SK-N-SH (cell line): ENCODE results near the gene LGI1.

Source experiments
- EP300 ChIP-seq, 2 experiments: IDR thresholded peaks; 2 replicates each; pipeline versions ENCODE4 v1.4.0 to v1.6.1; 2012; ENCODE audit warnings: borderline replicate concordance in 1 of 2, low read depth in 1 of 2, low read length in 1 of 2
- EZH2phosphoT487 ChIP-seq: fragments of 200-600 bp; sonication (generic); IDR thresholded peaks from 2 replicates; pipeline ENCODE4 v1.6.1; 2017; ENCODE audit warnings: low read depth, mixed run types, mild to moderate bottlenecking, antibody characterized with exemption, moderate library complexity, borderline replicate concordance
- GATA2 ChIP-seq: sonication (generic); formaldehyde crosslinking; IDR thresholded peaks from 2 replicates; pipeline ENCODE4 v1.5.0; 2020; ENCODE audit warnings: mild to moderate bottlenecking, missing genetic modification reagents
- JUND ChIP-seq: IDR thresholded peaks from 2 replicates; pipeline ENCODE4 v1.4.0; 2012
- NRF1 ChIP-seq: IDR thresholded peaks from 2 replicates; pipeline ENCODE4 v1.6.1; 2012; ENCODE audit warnings: low read depth, mild to moderate bottlenecking, low read length
- RXRA ChIP-seq: IDR thresholded peaks from 2 replicates; pipeline ENCODE4 v1.4.0; 2012; ENCODE audit warnings: low read depth, mild to moderate bottlenecking, borderline replicate concordance
- TEAD4 ChIP-seq: IDR thresholded peaks from 2 replicates; pipeline ENCODE4 v1.4.0; 2012; ENCODE audit warnings: mild to moderate bottlenecking, borderline replicate concordance; ENCODE audit not compliant: insufficient read depth
- TF ChIP-seq, protein P1 (sequence below): fragments of 200-600 bp; sonication (generic); IDR thresholded peaks from 2 replicates; pipeline ENCODE4 v1.6.1; 2017; ENCODE audit warnings: antibody characterized with exemption, mild to moderate bottlenecking, moderate library complexity
- TF ChIP-seq, protein P2 (sequence below): IDR thresholded peaks from 2 replicates; pipeline ENCODE4 v1.4.0; 2012; ENCODE audit warnings: low read depth, borderline replicate concordance
- TF ChIP-seq, protein P3 (sequence below): IDR thresholded peaks from 2 replicates; pipeline ENCODE4 v1.6.1; 2012; ENCODE audit warnings: mild to moderate bottlenecking, low read depth, low read length, moderate library complexity
- TF ChIP-seq, protein P4 (sequence below): fragments of 150-350 bp; IDR thresholded peaks from 2 replicates; pipeline ENCODE4 v1.6.1; 2017; ENCODE audit warnings: antibody characterized with exemption, low read length, low read depth, borderline replicate concordance
- TF ChIP-seq, protein P5 (sequence below): IDR thresholded peaks from 2 replicates; pipeline ENCODE4 v1.4.0; 2012; ENCODE audit warnings: low read depth

DNA sequence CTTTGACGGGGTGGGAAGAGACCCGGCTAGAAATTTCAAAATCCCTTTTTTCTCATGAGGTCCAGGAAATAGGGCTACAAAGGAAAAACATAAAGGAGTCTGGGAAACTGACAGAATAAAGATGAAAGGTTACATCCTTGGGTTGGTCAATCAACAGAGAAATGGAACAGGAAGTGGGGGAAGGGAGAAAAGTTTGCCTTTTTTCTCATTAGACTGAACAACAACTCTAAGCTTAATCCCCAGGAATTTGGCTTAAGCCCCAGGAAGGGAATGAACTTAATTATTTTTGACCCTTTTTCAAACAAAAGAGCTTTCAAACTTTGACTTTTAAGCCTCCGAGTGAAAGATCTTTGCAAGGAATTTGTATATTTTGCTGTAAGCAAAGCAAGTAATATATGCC lies 32.7 kb downstream of the LGI1 start:
- TF ChIP-seq, protein P1, sequence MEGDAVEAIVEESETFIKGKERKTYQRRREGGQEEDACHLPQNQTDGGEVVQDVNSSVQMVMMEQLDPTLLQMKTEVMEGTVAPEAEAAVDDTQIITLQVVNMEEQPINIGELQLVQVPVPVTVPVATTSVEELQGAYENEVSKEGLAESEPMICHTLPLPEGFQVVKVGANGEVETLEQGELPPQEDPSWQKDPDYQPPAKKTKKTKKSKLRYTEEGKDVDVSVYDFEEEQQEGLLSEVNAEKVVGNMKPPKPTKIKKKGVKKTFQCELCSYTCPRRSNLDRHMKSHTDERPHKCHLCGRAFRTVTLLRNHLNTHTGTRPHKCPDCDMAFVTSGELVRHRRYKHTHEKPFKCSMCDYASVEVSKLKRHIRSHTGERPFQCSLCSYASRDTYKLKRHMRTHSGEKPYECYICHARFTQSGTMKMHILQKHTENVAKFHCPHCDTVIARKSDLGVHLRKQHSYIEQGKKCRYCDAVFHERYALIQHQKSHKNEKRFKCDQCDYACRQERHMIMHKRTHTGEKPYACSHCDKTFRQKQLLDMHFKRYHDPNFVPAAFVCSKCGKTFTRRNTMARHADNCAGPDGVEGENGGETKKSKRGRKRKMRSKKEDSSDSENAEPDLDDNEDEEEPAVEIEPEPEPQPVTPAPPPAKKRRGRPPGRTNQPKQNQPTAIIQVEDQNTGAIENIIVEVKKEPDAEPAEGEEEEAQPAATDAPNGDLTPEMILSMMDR, result no peak
- TF ChIP-seq, protein P2, sequence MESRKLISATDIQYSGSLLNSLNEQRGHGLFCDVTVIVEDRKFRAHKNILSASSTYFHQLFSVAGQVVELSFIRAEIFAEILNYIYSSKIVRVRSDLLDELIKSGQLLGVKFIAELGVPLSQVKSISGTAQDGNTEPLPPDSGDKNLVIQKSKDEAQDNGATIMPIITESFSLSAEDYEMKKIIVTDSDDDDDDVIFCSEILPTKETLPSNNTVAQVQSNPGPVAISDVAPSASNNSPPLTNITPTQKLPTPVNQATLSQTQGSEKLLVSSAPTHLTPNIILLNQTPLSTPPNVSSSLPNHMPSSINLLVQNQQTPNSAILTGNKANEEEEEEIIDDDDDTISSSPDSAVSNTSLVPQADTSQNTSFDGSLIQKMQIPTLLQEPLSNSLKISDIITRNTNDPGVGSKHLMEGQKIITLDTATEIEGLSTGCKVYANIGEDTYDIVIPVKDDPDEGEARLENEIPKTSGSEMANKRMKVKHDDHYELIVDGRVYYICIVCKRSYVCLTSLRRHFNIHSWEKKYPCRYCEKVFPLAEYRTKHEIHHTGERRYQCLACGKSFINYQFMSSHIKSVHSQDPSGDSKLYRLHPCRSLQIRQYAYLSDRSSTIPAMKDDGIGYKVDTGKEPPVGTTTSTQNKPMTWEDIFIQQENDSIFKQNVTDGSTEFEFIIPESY, result no peak
- TF ChIP-seq NRF1 (no peak), EZH2phosphoT487 (no peak), EP300 (IDR thresholded peaks at IDR 0.05; ENCODE audit: borderline replicate concordance in 1 of 2, low read depth in 1 of 2, low read length in 1 of 2) (no peak), JUND (no peak), RXRA (no peak), TEAD4 (no peak), GATA2 (no peak)
- TF ChIP-seq, protein P3, sequence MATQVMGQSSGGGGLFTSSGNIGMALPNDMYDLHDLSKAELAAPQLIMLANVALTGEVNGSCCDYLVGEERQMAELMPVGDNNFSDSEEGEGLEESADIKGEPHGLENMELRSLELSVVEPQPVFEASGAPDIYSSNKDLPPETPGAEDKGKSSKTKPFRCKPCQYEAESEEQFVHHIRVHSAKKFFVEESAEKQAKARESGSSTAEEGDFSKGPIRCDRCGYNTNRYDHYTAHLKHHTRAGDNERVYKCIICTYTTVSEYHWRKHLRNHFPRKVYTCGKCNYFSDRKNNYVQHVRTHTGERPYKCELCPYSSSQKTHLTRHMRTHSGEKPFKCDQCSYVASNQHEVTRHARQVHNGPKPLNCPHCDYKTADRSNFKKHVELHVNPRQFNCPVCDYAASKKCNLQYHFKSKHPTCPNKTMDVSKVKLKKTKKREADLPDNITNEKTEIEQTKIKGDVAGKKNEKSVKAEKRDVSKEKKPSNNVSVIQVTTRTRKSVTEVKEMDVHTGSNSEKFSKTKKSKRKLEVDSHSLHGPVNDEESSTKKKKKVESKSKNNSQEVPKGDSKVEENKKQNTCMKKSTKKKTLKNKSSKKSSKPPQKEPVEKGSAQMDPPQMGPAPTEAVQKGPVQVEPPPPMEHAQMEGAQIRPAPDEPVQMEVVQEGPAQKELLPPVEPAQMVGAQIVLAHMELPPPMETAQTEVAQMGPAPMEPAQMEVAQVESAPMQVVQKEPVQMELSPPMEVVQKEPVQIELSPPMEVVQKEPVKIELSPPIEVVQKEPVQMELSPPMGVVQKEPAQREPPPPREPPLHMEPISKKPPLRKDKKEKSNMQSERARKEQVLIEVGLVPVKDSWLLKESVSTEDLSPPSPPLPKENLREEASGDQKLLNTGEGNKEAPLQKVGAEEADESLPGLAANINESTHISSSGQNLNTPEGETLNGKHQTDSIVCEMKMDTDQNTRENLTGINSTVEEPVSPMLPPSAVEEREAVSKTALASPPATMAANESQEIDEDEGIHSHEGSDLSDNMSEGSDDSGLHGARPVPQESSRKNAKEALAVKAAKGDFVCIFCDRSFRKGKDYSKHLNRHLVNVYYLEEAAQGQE, result no peak
- TF ChIP-seq, protein P4, sequence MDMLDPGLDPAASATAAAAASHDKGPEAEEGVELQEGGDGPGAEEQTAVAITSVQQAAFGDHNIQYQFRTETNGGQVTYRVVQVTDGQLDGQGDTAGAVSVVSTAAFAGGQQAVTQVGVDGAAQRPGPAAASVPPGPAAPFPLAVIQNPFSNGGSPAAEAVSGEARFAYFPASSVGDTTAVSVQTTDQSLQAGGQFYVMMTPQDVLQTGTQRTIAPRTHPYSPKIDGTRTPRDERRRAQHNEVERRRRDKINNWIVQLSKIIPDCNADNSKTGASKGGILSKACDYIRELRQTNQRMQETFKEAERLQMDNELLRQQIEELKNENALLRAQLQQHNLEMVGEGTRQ, result no peak
- TF ChIP-seq, protein P5, sequence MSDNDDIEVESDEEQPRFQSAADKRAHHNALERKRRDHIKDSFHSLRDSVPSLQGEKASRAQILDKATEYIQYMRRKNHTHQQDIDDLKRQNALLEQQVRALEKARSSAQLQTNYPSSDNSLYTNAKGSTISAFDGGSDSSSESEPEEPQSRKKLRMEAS, result no peak
